ENCODE data around the gene TTLL6. TPM values are rescaled to one million over a fixed set of nuclear protein-coding genes. Genes with fewer than 3 reads are reported as not detected.

Gene TTLL6
- total and polyA plus RNA-seq, 4 donors, result 0.02 to 0.08 TPM; not detected in 2

- Histone ChIP-seq H3K4me3 (ENCODE audit: low read depth in 1 of 3, low read length in 3 of 3) (no peak overlapping the region), H3K27me3 (ENCODE audit: control insufficient read depth in 4 of 4, insufficient read depth in 4 of 4, low read length in 3 of 4) (no peaks in the 10 kb centered on the region), H3K9me3 (ENCODE audit: control insufficient read depth in 4 of 4, low read length in 3 of 4) (no peaks in the 10 kb centered on the region), H3K36me3 (ENCODE audit: control insufficient read depth in 4 of 4, insufficient read depth in 3 of 4, low read depth in 1 of 4, low read length in 3 of 4) (peaks cover 24 to 69% (median 55%) of the 10 kb centered on the region in 4 donors), H3K27ac (ENCODE audit: low read depth in 1 of 2, low read length in 2 of 2) (no peak overlapping the region), H3K9ac (ENCODE audit: low read depth in 1 of 2, low read length in 2 of 2) (no peak overlapping the region), H3K4me1 (ENCODE audit: control insufficient read depth in 4 of 4, insufficient read depth in 4 of 4, low read length in 3 of 4) (no peaks in the 10 kb centered on the region)
- no peak for DNase-seq (ENCODE audit: low spot score)
- no peak for TF ChIP-seq TAF1 (conservative IDR thresholded peaks at IDR 0.05)
- TF ChIP-seq FOXA1 (IDR thresholded peaks at IDR 0.05), result no peak
- TF ChIP-seq JUND (IDR thresholded peaks at IDR 0.05), result no peak
- TF ChIP-seq EGR1 (IDR thresholded peaks at IDR 0.05; ENCODE audit: low read depth in 2 of 2), result no peak
- no peak for TF ChIP-seq CTCF (IDR thresholded peaks at IDR 0.05; ENCODE audit: low read depth, low read length, missing input control)
- no peak for TF ChIP-seq RXRA (IDR thresholded peaks at IDR 0.05)
- no peak for TF ChIP-seq YY1 (IDR thresholded peaks at IDR 0.05)
- WGBS, result 89% methylated on average over 7 of the region's 7 CpGs
Observed at GRCh38 chr17:48854774-48855476, 37.9 kb upstream of the TTLL6 start.

GRCh38 chr17:48850792-48851323 lies 33.8 kb upstream of the TTLL6 start:
- TF ChIP-seq JUND (IDR thresholded peaks at IDR 0.05), result no peak
- TF ChIP-seq RXRA (IDR thresholded peaks at IDR 0.05), result no peak
- TF ChIP-seq YY1 (IDR thresholded peaks at IDR 0.05), result no peak
- no peak overlapping the region for H3K4me3 ChIP-seq (ENCODE audit: low read depth in 1 of 3, low read length in 3 of 3)
- no peaks in the 10 kb centered on the region for H3K9me3 ChIP-seq (ENCODE audit: control insufficient read depth in 4 of 4, low read length in 3 of 4)
- H3K9ac ChIP-seq (ENCODE audit: low read depth in 1 of 2, low read length in 2 of 2), result no peak overlapping the region
- no peak for DNase-seq (ENCODE audit: low spot score)
- no peaks in the 10 kb centered on the region for H3K27me3 ChIP-seq (ENCODE audit: control insufficient read depth in 4 of 4, insufficient read depth in 4 of 4, low read length in 3 of 4)
- 95% methylated on average over 4 of the region's 4 CpGs for WGBS
- no peak overlapping the region for H3K27ac ChIP-seq (ENCODE audit: low read depth in 1 of 2, low read length in 2 of 2)
- peaks cover 23 to 78% (median 68%) of the 10 kb centered on the region in 4 donors for H3K36me3 ChIP-seq (ENCODE audit: control insufficient read depth in 4 of 4, insufficient read depth in 3 of 4, low read depth in 1 of 4, low read length in 3 of 4)
- H3K4me1 ChIP-seq (ENCODE audit: control insufficient read depth in 4 of 4, insufficient read depth in 4 of 4, low read length in 3 of 4), result no peaks in the 10 kb centered on the region

- WGBS, result 68% methylated on average over 6 of the region's 6 CpGs
- H3K4me1 ChIP-seq (ENCODE audit: control insufficient read depth in 4 of 4, insufficient read depth in 4 of 4, low read length in 3 of 4), result peaks cover 9 to 35% (median 27%) of the 10 kb centered on the region in 4 donors
Observed at GRCh38 chr17:48843187-48843900, 26.3 kb upstream of the TTLL6 start.

GRCh38 chr17:48842746-48843145 lies 25.7 kb upstream of the TTLL6 start:
- Histone ChIP-seq H3K27ac (ENCODE audit: low read depth in 1 of 2, low read length in 2 of 2) (peak overlapping the region; percentile 82 to 94), H3K4me1 (ENCODE audit: control insufficient read depth in 4 of 4, insufficient read depth in 4 of 4, low read length in 3 of 4) (peaks cover 9 to 35% (median 27%) of the 10 kb centered on the region in 4 donors), H3K9me3 (ENCODE audit: control insufficient read depth in 4 of 4, low read length in 3 of 4) (no peaks in the 10 kb centered on the region), H3K27me3 (ENCODE audit: control insufficient read depth in 4 of 4, insufficient read depth in 4 of 4, low read length in 3 of 4) (no peaks in the 10 kb centered on the region), H3K36me3 (ENCODE audit: control insufficient read depth in 4 of 4, insufficient read depth in 3 of 4, low read depth in 1 of 4, low read length in 3 of 4) (peaks cover 5 to 21% (median 13%) of the 10 kb centered on the region in 4 donors), H3K4me3 (ENCODE audit: low read depth in 1 of 3, low read length in 3 of 3) (no peak overlapping the region), H3K9ac (ENCODE audit: low read depth in 1 of 2, low read length in 2 of 2) (no peak overlapping the region)
- no peak for DNase-seq (ENCODE audit: low spot score)
- WGBS, result 81% methylated on average over 3 of the region's 3 CpGs
- TF ChIP-seq HNF4A (conservative IDR thresholded peaks at IDR 0.05) (no peak), CTCF (IDR thresholded peaks at IDR 0.05; ENCODE audit: low read depth, low read length, missing input control) (no peak), MAX (IDR thresholded peaks at IDR 0.05) (no peak), REST (IDR thresholded peaks at IDR 0.05) (no peak), HNF4G (IDR thresholded peaks at IDR 0.05) (no peak), GABPA (IDR thresholded peaks at IDR 0.05 in 1 of 2, conservative IDR thresholded peaks at IDR 0.05 in 1 of 2) (no peak)

More at GRCh38 chr17:48843187-48843900, 26.3 kb upstream of the TTLL6 start:
- Histone ChIP-seq H3K36me3 (ENCODE audit: control insufficient read depth in 4 of 4, insufficient read depth in 3 of 4, low read depth in 1 of 4, low read length in 3 of 4) (peaks cover 8 to 27% (median 18%) of the 10 kb centered on the region in 4 donors), H3K27me3 (ENCODE audit: control insufficient read depth in 4 of 4, insufficient read depth in 4 of 4, low read length in 3 of 4) (no peaks in the 10 kb centered on the region), H3K9ac (ENCODE audit: low read depth in 1 of 2, low read length in 2 of 2) (no peak overlapping the region), H3K27ac (ENCODE audit: low read depth in 1 of 2, low read length in 2 of 2) (peak overlapping the region; percentile 32 to 43), H3K9me3 (ENCODE audit: control insufficient read depth in 4 of 4, low read length in 3 of 4) (no peaks in the 10 kb centered on the region), H3K4me3 (ENCODE audit: low read depth in 1 of 3, low read length in 3 of 3) (no peak overlapping the region)
- TF ChIP-seq FOXA1 (IDR thresholded peaks at IDR 0.05) (no peak), NR2F2 (IDR thresholded peaks at IDR 0.05) (peak; percentile 86), RXRA (IDR thresholded peaks at IDR 0.05) (peak in 1 of 2 donors; percentile 50)
- no peak for DNase-seq (ENCODE audit: low spot score)
